Endothelial cell of umbilical vein (primary cell): Measurements from ENCODE around the gene MEF2C. TPM values are rescaled to one million over a fixed set of nuclear protein-coding genes. Genes with fewer than 3 reads are reported as not detected.
A peak's percentile ranks its signal among the peaks of the same experiment; 100 is the strongest.

Experiments used
- BruUV-seq: library from RNA; stranded (reverse); fragments of 400-500 nt; replicated peaks from 2 replicates; lab custom pipeline; 2021; lab: Mats Ljungman, UMichigan
- CTCF ChIA-PET: fragments of 300-600, 350-600 bp; sonication (Branson Sonifier 250); formaldehyde crosslinking; loops from one replicate; lab custom pipeline; 2021; ENCODE audit warnings: antibody characterized with exemption, inconsistent platforms; lab: Charles Lee
- POLR2A ChIA-PET: fragments of 300-600, 350-600 bp; sonication (Branson Sonifier 250); formaldehyde crosslinking; loops from one replicate; lab custom pipeline; 2021; ENCODE audit warnings: antibody characterized with exemption, inconsistent platforms; lab: Charles Lee
- DNase-seq: peaks from one replicate; pipeline ENCODE4 v3.0.0-alpha.2; 2011; ENCODE audit warnings: low read depth, low spot score
- FAIRE-seq: peaks from 2 replicates; lab custom pipeline; 2011; peaks lifted over from hg19 to GRCh38; lab: Jason Lieb, UNC
- H2AFZ ChIP-seq: 2 replicates; pipeline ENCODE4 v1.6.0; 2012; ENCODE audit warnings: low read depth, low read length, control low read depth, inconsistent platforms
- H3K27ac ChIP-seq: 2 replicates; pipeline ENCODE4 v1.5.1; 2011; ENCODE audit warnings: low read depth, mild to moderate bottlenecking, control low read depth, low read length, moderate library complexity; ENCODE audit not compliant: insufficient read depth
- H3K27me3 ChIP-seq, 2 experiments: 2 replicates each; pipeline versions ENCODE4 v1.6.0 to v1.6.1; 2011; ENCODE audit warnings: low read length in 2 of 2, mixed read lengths in 1 of 2; ENCODE audit not compliant: control insufficient read depth in 2 of 2, insufficient read depth in 2 of 2
- H3K36me3 ChIP-seq, 2 experiments: 2 replicates in 1 of 2; 3 replicates in 1 of 2; pipeline ENCODE4 v1.5.1; 2011; ENCODE audit warnings: low read length in 2 of 2, mild to moderate bottlenecking in 1 of 2, moderate library complexity in 1 of 2; ENCODE audit not compliant: control insufficient read depth in 2 of 2, insufficient read depth in 2 of 2; ENCODE audit errors: extremely low read depth in 1 of 2
- H3K4me1 ChIP-seq: 3 replicates; pipeline ENCODE4 v1.5.1; 2011; ENCODE audit warnings: mild to moderate bottlenecking, low read length; ENCODE audit not compliant: control insufficient read depth, insufficient read depth; ENCODE audit errors: extremely low read depth
- H3K4me2 ChIP-seq: 2 replicates; pipeline ENCODE4 v1.6.1; 2011; ENCODE audit warnings: low read length, control low read depth, mixed read lengths; ENCODE audit not compliant: insufficient read depth
- H3K4me3 ChIP-seq, 3 experiments: fragments of 200-600 bp in 1 of 3; sonication (generic), shearing (Covaris generic) in 1 of 3; replicated peaks in 1 of 3; 2 replicates each; pipeline ENCODE4 v1.5.1; 2011 to 2016; ENCODE audit warnings: control low read depth in 3 of 3, low read length in 3 of 3, mild to moderate bottlenecking in 2 of 3, inconsistent platforms in 1 of 3, low read depth in 1 of 3, moderate library complexity in 1 of 3; ENCODE audit not compliant: insufficient read depth in 1 of 3
- H3K79me2 ChIP-seq: 2 replicates; pipeline ENCODE4 v1.6.0; 2012; ENCODE audit warnings: low read length, inconsistent platforms; ENCODE audit not compliant: control insufficient read depth, insufficient read depth
- H3K9ac ChIP-seq: replicated peaks from 2 replicates; pipeline ENCODE3; 2011; ENCODE audit warnings: low read length, control low read depth; ENCODE audit not compliant: insufficient read depth; ENCODE audit errors: extremely low read depth
- H3K9me1 ChIP-seq: replicated peaks from 3 replicates; pipeline ENCODE4 v1.6.0; 2011; ENCODE audit warnings: mild to moderate bottlenecking, low read length; ENCODE audit not compliant: control insufficient read depth, insufficient read depth; ENCODE audit errors: extremely low read depth
- H3K9me3 ChIP-seq: replicated peaks from 2 replicates; pipeline ENCODE4 v1.5.1; 2012; ENCODE audit warnings: low read length, inconsistent platforms; ENCODE audit not compliant: control insufficient read depth, insufficient read depth
- H4K20me1 ChIP-seq: replicated peaks from 2 replicates; pipeline ENCODE3; 2011; ENCODE audit warnings: mild to moderate bottlenecking, low read length; ENCODE audit not compliant: control insufficient read depth, insufficient read depth; ENCODE audit errors: extremely low read depth
- FOS ChIP-seq: IDR thresholded peaks from 2 replicates; pipeline ENCODE4 v1.6.1; 2011; ENCODE audit warnings: mild to moderate bottlenecking, low read length, moderate library complexity, borderline replicate concordance; ENCODE audit not compliant: insufficient read depth
- GATA2 ChIP-seq: IDR thresholded peaks from 2 replicates; pipeline ENCODE4 v1.7.0; 2011; ENCODE audit warnings: low read depth, mild to moderate bottlenecking, moderate library complexity, mixed read lengths, low read length; ENCODE audit not compliant: insufficient read length, insufficient read depth
- JUN ChIP-seq: IDR thresholded peaks from 2 replicates; pipeline ENCODE4 v1.6.1; 2011; ENCODE audit warnings: borderline replicate concordance, low read depth; ENCODE audit not compliant: insufficient read length, insufficient read depth
- MYC ChIP-seq: IDR thresholded peaks from one replicate; pipeline ENCODE4 v1.6.1; 2011; ENCODE audit warnings: mild to moderate bottlenecking, low read depth, low read length
- dilution Hi-C: fragments of 300-500 bp; cut with MboI; formaldehyde crosslinking; loops from one replicate; pipeline ENCODE4 v1.15.0; 2019; ENCODE audit warnings: low sequenced_read_pairs; ENCODE audit not compliant: extremely low pct_ligation_motif_present
- intact Hi-C: fragments of 100-400 bp; cut with micrococcal nuclease; formaldehyde crosslinking; loops from one replicate; pipeline ENCODE4 v1.10.0; 2022
- polyA plus RNA-seq, 4 experiments: library from polyadenylated mRNA; depleted of rRNA in 3 of 4; stranded (reverse) in 3 of 4; unstranded in 1 of 4; fragments of >200 nt; gene quantifications; 2 replicates each; pipeline versions ENCODE4 v1.2.1 to v1.2.3, GENCODE V29; 2011 to 2012; ENCODE audit warnings: missing spikeins in 1 of 4
- total RNA-seq: library from RNA; stranded (reverse); gene quantifications from 2 replicates; pipeline ENCODE4 v1.2.3, GENCODE V29; 2021
- TF ChIP-seq, protein P1 (sequence below), 2 donors: IDR thresholded peaks; 1 replicate in 1 of 2; 2 replicates in 1 of 2; pipeline ENCODE4 v1.5.1; 2011; ENCODE audit warnings: low read length in 2 of 2, mild to moderate bottlenecking in 2 of 2, moderate library complexity in 2 of 2, control low read depth in 1 of 2, inconsistent platforms in 1 of 2, low read depth in 1 of 2; ENCODE audit not compliant: insufficient read depth in 1 of 2; ENCODE audit errors: extremely low read depth in 1 of 2

MEF2C gene
- total and polyA plus RNA-seq, 2 donors (not counting 3 experiments of a cell fraction or from before 2014, with no cell fraction given), result 21.2 to 67.7 TPM

GRCh38 chr5:88880201-88880600 lies 2.8 kb downstream of the MEF2C start:
- H3K27ac ChIP-seq, result peak overlapping the region; percentile 95
- ChIA-PET POLR2A (interaction anchor here (1.0 kb wide), 1 partner anchor 55 kb away, joined by 3 read pairs; no protein-coding TSS in a partner anchor), CTCF (interaction anchor here (0.7 to 7.8 kb wide), 5 partner anchors 9 to 152 kb away, joined by 3 to 164 read pairs (median 4); no protein-coding TSS in a partner anchor)
- H3K4me2 ChIP-seq, result peak overlapping the region; percentile 99
- H3K4me3 ChIP-seq, result peak overlapping the region; percentile 12 to 100 (median 27)
- TF ChIP-seq, protein P1, sequence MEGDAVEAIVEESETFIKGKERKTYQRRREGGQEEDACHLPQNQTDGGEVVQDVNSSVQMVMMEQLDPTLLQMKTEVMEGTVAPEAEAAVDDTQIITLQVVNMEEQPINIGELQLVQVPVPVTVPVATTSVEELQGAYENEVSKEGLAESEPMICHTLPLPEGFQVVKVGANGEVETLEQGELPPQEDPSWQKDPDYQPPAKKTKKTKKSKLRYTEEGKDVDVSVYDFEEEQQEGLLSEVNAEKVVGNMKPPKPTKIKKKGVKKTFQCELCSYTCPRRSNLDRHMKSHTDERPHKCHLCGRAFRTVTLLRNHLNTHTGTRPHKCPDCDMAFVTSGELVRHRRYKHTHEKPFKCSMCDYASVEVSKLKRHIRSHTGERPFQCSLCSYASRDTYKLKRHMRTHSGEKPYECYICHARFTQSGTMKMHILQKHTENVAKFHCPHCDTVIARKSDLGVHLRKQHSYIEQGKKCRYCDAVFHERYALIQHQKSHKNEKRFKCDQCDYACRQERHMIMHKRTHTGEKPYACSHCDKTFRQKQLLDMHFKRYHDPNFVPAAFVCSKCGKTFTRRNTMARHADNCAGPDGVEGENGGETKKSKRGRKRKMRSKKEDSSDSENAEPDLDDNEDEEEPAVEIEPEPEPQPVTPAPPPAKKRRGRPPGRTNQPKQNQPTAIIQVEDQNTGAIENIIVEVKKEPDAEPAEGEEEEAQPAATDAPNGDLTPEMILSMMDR (IDR thresholded peaks at IDR 0.05; ENCODE audit: extremely low read depth in 1 of 2, insufficient read depth in 1 of 2, low read depth in 1 of 2, low read length in 2 of 2), result no peak
- TF ChIP-seq MYC, result no peak
- TF ChIP-seq GATA2, result no peak
- TF ChIP-seq JUN, result no peak
- no peak for TF ChIP-seq FOS
- intact Hi-C loops (loop anchor here (10.0 kb wide), 1 partner anchor 355 kb away; no protein-coding TSS in a partner anchor), dilution Hi-C loops (no loop called here)
- H3K27me3 ChIP-seq, result no peaks in the 10 kb centered on the region
- peak overlapping the region; percentile 97 for H3K9ac ChIP-seq
- BruUV-seq, result TSS peak; percentile 14
- no peaks in the 10 kb centered on the region for H3K36me3 ChIP-seq
- H3K9me3 ChIP-seq, result no peaks in the 10 kb centered on the region
- H4K20me1 ChIP-seq, result no peaks in the 10 kb centered on the region
- no peak for DNase-seq
- H3K9me1 ChIP-seq, result no peaks in the 10 kb centered on the region
- peaks cover 48% of the 10 kb centered on the region for H3K4me1 ChIP-seq
- H2AFZ ChIP-seq, result no peak overlapping the region
- peaks cover 55% of the 10 kb centered on the region for H3K79me2 ChIP-seq
- FAIRE-seq, result no peak
